Mucosa of gallbladder (tissue), 1 donor: ENCODE measurements around the gene CH25H. TPM values are rescaled to one million over a fixed set of nuclear protein-coding genes. Genes with fewer than 3 reads are reported as not detected.
A peak's percentile ranks its signal among the peaks of the same experiment; 100 is the strongest.

Experiments
- DNase-seq: peaks from one replicate; pipeline ENCODE4 v3.0.0-alpha.2; 2020; ENCODE audit warnings: low spot score
- total RNA-seq: library from RNA; stranded (reverse); gene quantifications from one replicate; pipeline ENCODE4 v1.2.1, GENCODE V29; 2021
- donor health status: DM: no; HTN: no; CAD: no.

CH25H gene
- total RNA-seq, 1 donor from 2014 or later: 4.0 TPM

DNA sequence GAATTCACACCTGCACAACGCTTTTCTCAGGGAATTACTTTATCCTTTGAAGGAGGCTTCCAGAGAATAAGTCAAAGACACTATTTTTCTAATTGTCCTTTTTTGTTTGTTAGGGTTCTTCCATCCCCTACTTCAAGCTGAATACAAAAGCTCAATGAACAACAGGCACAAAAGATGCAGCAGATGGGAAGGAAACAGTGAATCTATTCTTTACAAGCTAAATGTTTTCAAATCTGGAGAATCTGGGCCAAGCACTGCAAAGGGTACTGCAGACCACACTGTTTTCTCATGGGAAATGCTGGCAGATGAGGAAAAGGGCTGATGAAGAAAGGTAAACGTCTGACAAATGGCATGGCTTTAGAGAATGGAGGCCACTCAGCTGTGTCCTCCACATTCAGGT lies 25.9 kb upstream of the CH25H start:
- DNase-seq: no peak

DNA sequence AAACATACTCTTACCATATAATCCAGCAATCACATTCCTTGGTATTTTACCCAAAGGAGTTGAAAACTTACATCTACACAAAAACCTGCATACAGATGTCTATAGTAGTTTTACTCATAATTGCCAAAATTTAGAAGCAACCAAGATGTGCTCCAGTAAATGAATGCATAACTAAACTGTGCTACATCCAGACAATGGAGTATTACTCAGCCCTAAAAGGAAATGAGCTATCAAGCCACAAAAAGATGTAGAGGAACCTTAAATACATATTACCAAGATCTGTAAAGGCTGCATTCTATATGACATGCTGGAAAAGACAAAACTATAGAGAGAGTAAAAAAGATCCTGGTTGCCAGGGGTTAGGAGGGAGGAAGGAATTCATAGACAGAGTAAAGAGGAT lies 21.8 kb upstream of the CH25H start:
- DNase-seq: no peak

DNA sequence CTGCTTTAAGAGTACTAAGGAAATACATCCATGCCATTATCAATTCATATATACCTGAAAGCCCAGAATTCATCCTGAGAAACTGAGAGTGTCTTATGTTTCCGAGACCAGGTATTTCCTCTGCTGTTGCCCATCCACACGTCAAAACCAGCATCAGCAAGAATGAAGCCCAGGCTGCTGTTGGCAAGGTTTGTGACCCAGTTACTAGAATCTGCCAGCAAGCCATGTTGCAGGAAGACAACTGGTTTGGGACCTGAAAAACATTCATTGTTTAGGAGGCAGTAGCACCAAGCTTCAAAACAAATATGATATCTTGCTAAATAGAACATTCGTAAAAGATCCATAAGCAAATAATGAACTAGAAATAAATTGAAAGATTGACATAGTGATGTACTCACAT lies 21.0 kb upstream of the CH25H start:
- DNase-seq: no peak

DNA sequence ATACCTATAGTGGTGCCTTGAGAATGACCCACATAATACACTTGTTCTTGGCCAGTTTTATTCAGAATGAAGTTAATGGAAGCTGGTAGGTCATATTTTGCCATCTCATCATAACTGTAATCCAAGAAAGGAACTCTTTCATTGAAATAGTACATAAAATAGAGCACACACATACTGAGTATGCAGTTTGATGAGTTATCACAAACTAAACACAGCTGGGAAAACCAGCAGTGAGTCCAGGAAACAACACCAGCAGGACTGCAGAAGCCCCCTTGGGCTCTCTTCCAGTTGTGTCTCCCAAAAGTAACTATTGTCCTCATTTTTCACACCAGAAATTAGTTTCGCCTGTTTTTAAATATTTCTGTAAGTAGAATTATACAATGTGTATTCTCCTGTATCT lies 19.8 kb upstream of the CH25H start:
- no peak for DNase-seq

DNA sequence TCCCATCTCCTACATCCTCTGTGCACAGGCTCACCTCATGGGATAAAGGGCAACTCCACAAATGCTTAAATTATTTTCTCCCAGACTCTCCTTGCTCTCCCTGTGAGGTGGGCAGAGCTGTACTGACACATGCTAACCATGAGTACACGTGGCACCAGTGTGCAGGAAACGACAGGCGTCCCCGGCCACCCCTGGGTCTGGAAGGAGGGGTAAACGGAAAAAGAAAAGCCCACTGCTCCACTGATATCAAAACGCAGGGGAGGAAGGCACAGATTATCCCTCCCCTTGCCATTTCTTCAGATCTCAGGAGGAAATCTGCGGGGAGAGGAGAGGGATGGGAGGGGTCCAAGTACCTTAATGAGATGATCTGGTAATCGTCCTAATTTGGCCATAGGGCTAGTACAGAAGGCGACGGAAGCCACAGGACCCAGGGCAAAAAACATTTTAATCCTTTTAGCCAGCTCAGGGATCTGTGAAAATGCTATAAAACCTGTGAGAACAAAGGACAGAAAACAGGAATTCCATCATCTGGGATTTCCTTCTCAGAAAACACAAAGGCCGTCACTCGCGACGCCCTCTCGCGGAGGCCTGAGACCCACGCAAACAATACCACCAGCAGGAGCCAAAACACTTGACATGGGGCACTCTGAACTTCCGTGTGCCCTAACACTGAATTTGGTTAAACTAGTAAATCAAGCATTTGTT lies 17.8 kb upstream of the CH25H start:
- peak; percentile 22 for DNase-seq

DNA sequence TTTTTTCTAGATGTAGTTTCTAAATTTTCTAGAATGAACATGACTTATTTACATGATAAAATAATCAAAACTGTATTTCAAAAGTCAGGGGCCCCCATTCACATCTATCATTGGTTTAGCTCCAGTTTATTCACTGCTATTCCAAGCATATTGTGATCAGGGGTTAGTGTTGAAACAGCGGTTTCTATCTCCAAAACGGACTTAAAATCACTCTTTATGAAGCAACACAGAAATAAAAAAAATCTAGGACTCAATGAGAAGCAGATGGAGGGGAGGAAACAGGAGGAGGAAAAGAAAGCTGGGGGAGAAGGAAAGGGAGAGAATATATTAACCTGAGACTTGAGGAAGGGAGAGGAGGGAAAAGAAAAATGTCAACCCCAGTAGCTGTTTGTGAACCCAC lies 14.8 kb upstream of the CH25H start:
- no peak for DNase-seq

DNA sequence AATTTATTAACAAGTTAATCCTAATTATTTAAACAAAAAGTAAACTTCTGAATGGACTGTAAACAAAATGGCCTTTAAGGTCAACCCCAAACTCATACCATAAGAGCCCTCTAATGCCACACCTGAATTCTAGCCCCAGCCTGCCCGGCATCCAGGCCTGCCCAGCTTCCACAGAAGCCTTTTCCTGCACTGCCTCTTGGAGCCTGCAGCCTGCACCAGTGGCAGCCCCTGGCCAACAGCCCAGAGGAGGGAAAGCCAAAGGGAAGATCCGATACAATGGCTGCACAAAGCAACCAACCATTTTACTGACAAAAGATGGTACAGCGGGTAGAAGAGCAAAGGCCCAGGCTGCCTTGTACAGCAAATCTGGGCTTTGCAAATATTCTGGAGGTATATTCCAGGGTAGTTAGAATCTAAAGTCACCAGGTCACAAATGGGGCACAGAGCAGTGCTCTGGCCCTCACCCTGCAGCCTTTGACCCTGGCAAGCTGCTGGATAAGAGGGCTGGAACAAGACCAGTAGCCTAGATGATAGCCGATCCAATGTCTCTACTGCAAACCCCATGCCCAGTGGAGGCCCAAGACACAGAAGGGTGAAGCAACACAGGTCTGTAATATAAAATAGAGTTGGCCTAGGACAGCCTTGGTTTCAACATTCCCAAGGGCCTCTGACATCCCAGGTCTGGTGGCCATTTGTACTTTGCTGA lies 12.5 kb upstream of the CH25H start:
- no peak for DNase-seq

DNA sequence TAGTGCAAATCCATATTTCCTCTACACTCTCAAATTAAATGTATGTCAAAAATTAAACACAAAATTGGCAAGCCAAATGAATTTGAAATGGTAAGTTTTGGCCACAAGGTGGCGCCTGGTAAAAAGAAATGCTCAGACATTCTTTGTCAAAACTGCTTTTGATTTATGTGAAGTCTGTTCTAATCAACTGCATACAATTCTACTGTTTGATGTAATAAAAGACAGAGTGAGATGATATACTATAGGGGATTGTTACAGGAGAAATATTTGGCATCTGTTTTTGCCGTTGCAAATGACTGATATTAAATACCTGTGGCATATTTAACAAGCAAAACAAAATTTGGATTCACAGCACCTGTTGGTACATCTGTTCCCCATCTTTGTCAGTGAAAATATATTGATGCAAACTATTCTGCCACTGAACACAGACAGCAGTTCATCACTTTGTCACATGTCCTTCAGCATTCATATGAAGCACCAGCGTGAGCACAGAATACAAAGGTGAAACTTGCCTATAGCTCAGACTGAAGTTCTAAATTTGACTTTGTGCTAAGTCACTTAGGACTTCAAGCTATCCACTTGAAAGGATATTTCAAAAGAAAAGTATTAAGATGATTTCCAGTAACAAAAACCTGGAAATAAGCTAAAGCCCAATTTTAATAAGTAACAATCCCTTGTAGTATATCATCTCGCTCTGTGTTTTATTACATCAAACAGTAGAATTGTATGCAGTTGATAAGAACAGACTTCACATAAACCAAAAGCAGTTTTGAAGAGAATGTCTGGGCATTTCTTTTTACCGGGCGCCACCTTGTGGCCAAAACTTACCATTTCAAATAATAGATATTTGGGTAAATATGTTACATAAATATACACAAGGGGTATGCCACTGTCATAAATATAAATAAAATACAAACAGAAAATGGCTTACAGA lies 10.2 kb upstream of the CH25H start:
- DNase-seq: peak; percentile 73

DNA sequence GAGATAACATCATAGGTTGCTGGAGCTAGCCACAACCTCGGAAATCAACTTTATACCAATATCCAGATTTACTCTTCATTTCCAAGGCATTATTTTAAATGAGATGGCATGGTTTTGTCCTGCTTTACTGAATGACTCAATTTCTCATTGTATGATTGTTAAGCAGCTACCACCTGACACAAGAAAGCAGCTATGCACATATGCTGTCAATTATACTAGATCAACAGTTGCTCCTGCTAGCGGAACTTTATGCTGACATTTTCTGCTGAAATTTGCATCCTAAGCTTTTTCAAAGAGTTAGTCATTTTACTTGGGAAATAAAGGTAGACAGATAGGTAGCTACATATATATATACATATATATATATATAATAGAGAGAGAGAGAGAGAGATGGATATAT lies 8.9 kb upstream of the CH25H start:
- DNase-seq: no peak

DNA sequence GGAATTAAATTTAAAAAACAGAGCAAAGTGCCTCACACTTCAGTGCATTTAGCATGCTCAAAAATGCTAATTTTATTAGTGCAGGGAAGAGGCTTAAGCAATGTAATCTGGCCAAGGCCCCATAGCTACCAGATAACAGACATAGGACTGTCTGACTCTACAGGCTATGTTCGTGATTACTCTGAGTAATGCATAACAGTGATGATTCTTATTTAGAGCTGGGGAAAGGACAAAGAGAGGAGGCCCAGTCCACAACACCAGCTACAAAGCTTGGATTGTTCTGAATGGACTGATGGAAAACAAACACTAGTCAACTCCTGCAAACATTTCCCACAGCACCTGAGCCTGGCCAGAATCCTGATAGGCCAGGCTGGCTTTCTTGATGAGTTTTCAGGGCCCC lies 8.4 kb upstream of the CH25H start:
- no peak for DNase-seq

DNA sequence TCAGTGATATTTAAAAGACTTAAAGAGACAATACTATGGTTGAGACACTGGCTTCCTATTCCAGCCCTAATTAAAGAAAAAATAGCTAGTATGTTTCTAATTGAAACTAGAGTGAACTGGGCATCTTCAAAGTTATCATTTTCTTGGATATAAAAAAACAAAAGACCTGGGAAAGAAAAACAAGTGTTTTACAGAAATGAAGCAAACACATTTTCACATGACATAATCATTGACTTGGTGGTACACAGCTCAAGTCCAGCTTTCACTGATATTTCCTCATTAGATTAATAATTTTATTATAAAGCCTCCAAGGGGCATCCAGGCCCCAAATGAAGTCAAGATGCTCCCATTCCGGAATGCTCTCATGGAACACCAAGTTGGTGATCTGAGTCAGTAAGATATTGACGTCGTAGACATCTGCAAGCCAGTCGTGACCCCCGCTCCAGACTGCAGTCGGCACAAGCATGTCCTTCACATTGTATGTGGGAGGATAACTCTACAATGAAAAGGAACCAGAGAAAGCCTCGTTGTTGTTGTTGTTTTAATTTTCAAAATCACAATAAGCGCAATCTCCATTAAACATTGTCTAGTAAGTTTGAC lies 7.5 kb upstream of the CH25H start:
- no peak for DNase-seq

DNA sequence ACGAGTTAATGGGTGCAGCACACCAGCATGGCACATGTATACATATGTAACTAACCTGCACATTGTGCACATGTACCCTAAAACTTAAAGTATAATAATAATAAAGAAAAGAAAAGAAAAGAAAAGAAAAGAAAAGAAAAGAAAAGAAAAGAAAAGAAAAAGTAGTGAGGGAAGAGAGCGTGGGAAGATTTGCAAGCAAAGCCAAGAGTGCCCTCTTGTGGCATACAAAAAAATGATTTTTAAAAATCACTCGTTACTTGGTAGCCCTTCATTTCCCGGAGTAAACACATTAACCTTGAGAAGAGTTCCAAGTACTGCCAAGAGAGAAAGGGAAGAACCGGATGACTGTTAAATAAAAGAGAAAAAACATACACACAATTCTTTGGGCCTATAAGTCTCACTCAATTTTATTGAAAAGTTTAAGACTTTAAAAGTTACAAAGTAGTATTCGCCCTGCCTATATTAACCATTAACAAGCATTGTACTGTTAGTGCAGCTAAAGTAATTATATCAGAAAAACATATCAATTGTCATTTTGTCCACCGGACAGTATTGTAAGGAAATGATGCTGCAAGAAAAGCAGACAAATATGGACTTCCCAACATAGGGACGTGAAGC lies 6.2 kb upstream of the CH25H start:
- DNase-seq: no peak

DNA sequence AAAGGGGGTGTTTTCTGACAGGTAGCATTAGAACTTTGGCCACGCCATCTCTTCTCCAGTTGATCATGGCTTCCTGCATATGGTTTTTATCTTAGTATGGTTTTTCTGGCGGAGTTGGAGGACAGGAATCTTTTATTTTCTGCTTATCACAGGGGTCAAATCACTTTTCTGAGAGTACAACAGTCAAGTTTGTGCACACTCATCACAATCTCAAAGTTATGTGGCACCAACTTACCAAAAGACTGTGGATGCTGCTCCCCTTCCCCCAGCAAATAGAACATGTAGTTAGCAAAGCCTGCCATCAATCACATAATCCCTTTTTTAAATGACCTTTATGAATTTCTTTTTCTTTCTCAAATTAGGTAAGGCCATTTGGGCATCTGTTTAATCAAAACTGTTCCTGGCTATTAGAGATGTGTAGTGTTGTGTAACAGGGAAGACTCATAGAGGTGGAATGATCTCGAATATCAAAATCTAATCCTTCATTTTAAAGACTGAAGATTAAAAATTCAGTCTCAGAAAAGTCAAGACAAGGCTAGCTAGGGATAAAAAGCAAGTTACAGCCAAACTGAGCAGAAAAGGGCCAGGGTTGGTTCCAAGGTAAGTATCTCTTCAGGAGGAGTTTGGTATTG lies 3.8 kb upstream of the CH25H start:
- no peak for DNase-seq

DNA sequence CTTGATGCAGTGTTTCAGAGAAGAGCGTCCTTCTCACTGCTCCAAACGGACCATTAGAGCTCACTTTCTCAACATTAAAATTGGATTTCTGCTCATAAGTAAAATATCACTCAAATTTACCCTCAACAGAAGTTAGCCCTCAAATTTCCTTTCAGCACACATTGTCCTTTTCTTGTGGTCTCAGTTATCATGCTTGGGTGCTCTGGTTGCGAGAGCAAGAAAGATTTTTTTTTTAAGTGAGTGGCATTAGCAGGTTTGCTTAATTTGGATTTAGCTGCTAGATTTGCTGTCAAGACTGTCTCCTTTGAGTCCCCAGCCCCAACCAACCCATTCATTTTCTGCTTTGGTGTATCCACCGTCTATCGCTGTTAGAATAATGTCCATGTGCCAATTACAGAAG lies 2.6 kb upstream of the CH25H start:
- DNase-seq: no peak

DNA sequence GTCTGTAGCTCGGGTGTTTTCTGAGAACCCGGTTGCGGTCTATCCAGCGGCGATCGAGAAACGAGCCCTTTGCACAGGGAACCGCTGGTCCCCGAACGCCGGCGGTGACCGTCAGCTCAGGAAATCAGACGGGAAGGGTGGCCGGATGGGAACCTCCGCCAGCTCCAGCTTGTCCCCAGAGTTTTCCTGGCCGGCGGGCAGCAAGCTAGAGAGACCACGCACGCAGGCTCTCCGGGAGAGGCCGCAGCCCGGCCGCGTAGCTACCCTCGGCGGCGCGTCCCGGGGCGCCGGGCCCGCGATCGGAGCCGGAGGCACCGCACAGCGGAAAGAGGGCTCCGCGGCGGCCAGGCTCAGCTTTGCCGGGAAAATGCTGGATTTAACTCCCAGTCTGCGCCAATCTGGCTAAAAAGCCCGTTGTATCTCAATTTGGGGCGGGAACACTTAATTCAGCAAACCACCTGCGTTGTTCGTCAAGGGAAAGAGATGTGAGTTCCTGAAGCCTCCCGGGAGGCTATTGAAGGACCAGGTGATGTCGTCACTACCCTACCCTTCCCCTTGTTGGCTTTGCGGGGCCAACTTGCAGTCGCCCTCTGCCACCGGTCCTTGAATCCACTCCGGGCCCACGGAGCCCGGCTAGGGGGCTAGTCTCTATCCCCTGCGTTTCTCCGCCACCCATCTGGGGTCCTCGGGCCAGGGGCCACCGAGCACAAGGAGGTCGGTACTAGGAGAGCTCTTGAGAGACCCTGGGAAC lies 859 bp upstream of the CH25H start:
- DNase-seq: no peak

DNA sequence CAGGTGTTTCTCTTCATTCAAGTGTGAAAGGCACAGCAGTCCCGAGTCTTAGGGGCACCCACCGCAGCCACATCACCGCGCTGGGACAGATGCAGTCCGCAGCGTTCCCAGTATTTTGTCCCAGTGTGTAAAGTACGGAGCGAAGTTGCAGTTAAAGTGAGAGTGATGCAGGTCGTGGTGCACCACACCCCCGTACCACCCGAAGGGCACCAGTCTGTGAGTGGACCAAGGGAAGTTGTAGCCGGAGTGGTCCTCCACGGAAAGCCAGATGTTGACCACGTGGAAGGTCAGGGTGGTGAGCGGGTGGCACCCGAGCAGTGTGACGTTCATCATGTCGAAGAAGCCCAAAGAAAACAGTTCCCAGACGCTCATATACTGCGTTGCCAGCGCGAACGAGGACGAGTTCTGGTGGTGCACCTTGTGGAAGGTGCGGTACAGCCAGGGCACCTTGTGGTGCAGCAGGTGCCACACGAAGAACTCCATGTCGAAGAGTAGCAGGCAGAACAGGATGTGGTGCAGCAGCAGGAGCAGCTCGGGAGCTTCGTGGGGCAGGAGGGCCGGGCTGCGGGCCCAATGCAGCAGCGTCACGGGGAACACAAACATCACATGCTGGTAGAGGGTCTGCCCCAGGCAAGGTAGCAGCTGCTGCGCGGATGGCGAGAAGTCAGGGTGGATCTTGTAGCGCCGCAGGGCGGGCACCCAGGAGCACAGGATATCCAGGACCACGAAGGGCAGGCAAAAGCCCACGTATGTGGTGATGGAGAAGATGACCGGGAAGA lies 526 bp downstream of the CH25H start:
- DNase-seq: peak; percentile 31

DNA sequence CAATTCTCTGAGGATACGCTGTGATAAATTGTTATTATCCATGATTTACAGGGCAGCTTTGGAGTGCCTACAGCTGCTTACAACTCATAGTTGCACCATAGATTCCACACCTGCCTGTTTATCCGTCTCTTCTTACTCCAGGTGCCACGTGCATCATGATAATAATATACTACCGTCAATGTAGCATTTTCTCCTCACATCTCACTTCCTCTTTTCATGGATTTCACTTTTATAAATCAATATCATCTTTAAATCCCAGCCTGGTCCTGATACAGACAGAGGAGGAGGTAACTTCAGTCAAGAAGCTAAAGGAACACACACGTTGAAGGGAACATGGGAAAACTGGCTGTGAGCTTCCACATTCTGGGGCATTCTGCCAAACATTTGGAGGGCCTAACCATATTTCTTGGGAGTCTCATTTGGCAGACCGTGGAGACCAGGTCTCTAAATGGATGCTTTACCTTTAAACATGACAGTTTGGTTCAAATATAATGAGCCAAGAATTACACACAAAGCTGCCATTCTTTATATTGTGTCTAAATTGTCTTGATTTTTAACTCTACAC lies 2.4 kb downstream of the CH25H start:
- no peak for DNase-seq

DNA sequence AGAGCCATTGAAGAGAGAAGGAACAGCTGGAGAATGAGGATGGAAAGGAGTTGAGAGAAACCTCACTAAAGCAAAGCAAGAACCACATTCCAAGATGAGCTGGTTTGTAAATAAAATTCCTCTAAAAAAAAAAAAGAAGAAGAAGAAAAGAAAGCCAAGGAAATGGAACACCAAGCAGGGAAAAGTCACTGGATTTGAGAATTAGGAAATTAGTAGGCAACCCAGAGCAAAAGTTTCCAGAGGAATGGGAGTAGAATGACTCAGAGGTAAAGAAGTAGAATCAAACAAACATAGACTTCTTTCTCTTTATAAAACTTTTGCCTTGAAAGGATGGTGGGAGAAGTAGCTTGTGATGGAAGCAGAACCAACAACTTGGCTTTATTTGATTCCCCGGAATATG lies 3.9 kb downstream of the CH25H start:
- DNase-seq: no peak

DNA sequence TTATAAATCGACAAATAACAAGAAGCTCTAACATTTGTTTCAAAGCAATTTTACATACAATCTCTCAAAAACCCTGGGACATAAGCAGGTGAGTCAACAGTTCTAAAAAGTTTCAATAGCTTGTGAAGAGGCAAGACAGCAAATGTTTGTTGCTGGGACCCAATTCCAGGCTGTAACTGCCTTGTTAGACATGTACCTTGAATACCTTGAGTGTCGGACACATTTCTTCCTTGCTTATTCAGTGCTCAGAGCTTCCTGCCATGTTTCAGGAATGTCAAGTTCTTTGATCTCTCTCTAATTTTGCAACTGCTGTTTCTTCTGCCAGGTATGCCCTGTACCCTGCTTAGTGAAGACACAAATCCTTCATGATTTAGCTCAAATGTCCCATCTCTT lies 5.1 kb downstream of the CH25H start:
- DNase-seq: no peak
